H1 (cell line): ENCODE measurements around the gene CLN5. TPM values are rescaled to one million over a fixed set of nuclear protein-coding genes. Genes with fewer than 3 reads are reported as not detected.
A peak's percentile ranks its signal among the peaks of the same experiment; 100 is the strongest.

Experiments
- CTCF ChIA-PET: fragments of 300-600 bp; sonication (Branson Sonifier 250); formaldehyde crosslinking; loops from one replicate; lab custom pipeline; 2021; ENCODE audit not compliant: partially characterized antibody; lab: Charles Lee
- POLR2A ChIA-PET: fragments of 300-600 bp; sonication (Branson Sonifier 250); formaldehyde crosslinking; loops from one replicate; lab custom pipeline; 2021; ENCODE audit warnings: inconsistent platforms; ENCODE audit not compliant: partially characterized antibody; lab: Charles Lee
- DNase-seq, 2 experiments: peaks; one replicate each; pipeline versions ENCODE4 v3.0.0 to v3.0.0-alpha.2; 2010 to 2022; ENCODE audit warnings: low spot score in 2 of 2, low read depth in 1 of 2, mixed read lengths in 1 of 2
- FAIRE-seq: peaks from 2 replicates; lab custom pipeline; 2011; peaks lifted over from hg19 to GRCh38; lab: Jason Lieb, UNC
- H2AFZ ChIP-seq: 2 replicates; pipeline ENCODE4 v1.8.1; 2012; ENCODE audit warnings: low read length, inconsistent platforms
- H2AK5ac ChIP-seq: 2 replicates; pipeline ENCODE4 v1.6.1; 2013; ENCODE audit warnings: low read depth, low read length
- H2BK120ac ChIP-seq: replicated peaks from 2 replicates; pipeline ENCODE3; 2013; ENCODE audit warnings: low read depth, low read length, inconsistent platforms
- H2BK12ac ChIP-seq: 2 replicates; pipeline ENCODE4 v1.6.1; 2013; ENCODE audit warnings: low read depth, low read length
- H2BK15ac ChIP-seq: 2 replicates; pipeline ENCODE4 v1.6.1; 2013; ENCODE audit warnings: low read length
- H2BK20ac ChIP-seq: 2 replicates; pipeline ENCODE4 v1.6.1; 2013; ENCODE audit warnings: low read length
- H2BK5ac ChIP-seq: 2 replicates; pipeline ENCODE4 v1.6.1; 2013; ENCODE audit warnings: low read depth, low read length
- H3K14ac ChIP-seq: 2 replicates; pipeline ENCODE4 v1.6.1; 2013; ENCODE audit warnings: inconsistent platforms; ENCODE audit not compliant: insufficient read length
- H3K18ac ChIP-seq: 2 replicates; pipeline ENCODE4 v1.6.1; 2013; ENCODE audit warnings: low read length; ENCODE audit errors: extremely low read depth
- H3K23ac ChIP-seq: 2 replicates; pipeline ENCODE4 v1.6.1; 2013; ENCODE audit warnings: inconsistent platforms; ENCODE audit not compliant: insufficient read length
- H3K23me2 ChIP-seq: 2 replicates; pipeline ENCODE4 v1.6.1; 2013; ENCODE audit warnings: low read depth, low read length
- H3K27ac ChIP-seq: 2 replicates; pipeline ENCODE4 v1.6.1; 2011; ENCODE audit warnings: low read depth, low read length, inconsistent platforms
- H3K27me3 ChIP-seq, 4 experiments: replicated peaks in 1 of 4; 1 replicate in 1 of 4; 2 replicates in 3 of 4; pipeline versions ENCODE4 v1.6.1 to v1.8.1; 2011 to 2013; ENCODE audit warnings: low read length in 3 of 4, mild to moderate bottlenecking in 3 of 4, inconsistent platforms in 2 of 4, mixed read lengths in 2 of 4, moderate library complexity in 1 of 4; ENCODE audit not compliant: control insufficient read depth in 3 of 4, insufficient read depth in 3 of 4; ENCODE audit errors: extremely low read depth in 1 of 4
- H3K36me3 ChIP-seq, 4 experiments: 2 replicates each; pipeline versions ENCODE4 v1.6.1 to v1.8.1; 2011 to 2013; ENCODE audit warnings: mild to moderate bottlenecking in 4 of 4, low read length in 3 of 4, moderate library complexity in 2 of 4, control low read depth in 1 of 4, inconsistent platforms in 1 of 4; ENCODE audit not compliant: insufficient read depth in 4 of 4, control insufficient read depth in 2 of 4
- H3K4ac ChIP-seq: replicated peaks from 2 replicates; pipeline ENCODE3; 2013; ENCODE audit warnings: low read length, low read depth, mixed read lengths, inconsistent platforms; ENCODE audit not compliant: insufficient read length
- H3K4me1 ChIP-seq, 4 experiments: replicated peaks in 1 of 4; 1 replicate in 1 of 4; 2 replicates in 3 of 4; pipeline versions ENCODE4 v1.6.1 to v1.8.1; 2011 to 2013; ENCODE audit warnings: low read length in 3 of 4, inconsistent platforms in 2 of 4, mixed read lengths in 1 of 4; ENCODE audit not compliant: insufficient read depth in 4 of 4, control insufficient read depth in 3 of 4
- H3K4me2 ChIP-seq, 2 experiments: 2 replicates each; pipeline versions ENCODE4 v1.6.1 to v1.8.1; 2011 to 2013; ENCODE audit warnings: low read depth in 2 of 2, low read length in 2 of 2, control low read depth in 1 of 2, inconsistent platforms in 1 of 2, mild to moderate bottlenecking in 1 of 2; ENCODE audit not compliant: insufficient read depth in 1 of 2
- H3K4me3 ChIP-seq, 4 experiments: fragments of 200-600, 300-600 bp in 1 of 4; sonication (generic), shearing (Covaris generic), sonication (Bioruptor Twin) in 1 of 4; 2 replicates each; pipeline versions ENCODE4 v1.5.1 to v1.8.1; 2011 to 2016; ENCODE audit warnings: low read length in 4 of 4, low read depth in 3 of 4, control low read depth in 2 of 4, inconsistent platforms in 2 of 4, mild to moderate bottlenecking in 2 of 4, mixed read lengths in 1 of 4, moderate library complexity in 1 of 4; ENCODE audit not compliant: insufficient read depth in 2 of 4; ENCODE audit errors: extremely low read depth in 1 of 4
- H3K56ac ChIP-seq: replicated peaks from 2 replicates; pipeline ENCODE3; 2013; ENCODE audit warnings: low read depth, mild to moderate bottlenecking, mixed read lengths, low read length, inconsistent platforms; ENCODE audit not compliant: insufficient read length
- H3K79me1 ChIP-seq: 2 replicates; pipeline ENCODE4 v1.6.1; 2013; ENCODE audit warnings: low read depth, low read length, control low read depth
- H3K79me2 ChIP-seq, 2 experiments: 2 replicates each; pipeline versions ENCODE4 v1.6.1 to v1.8.1; 2012 to 2013; ENCODE audit warnings: low read length in 2 of 2, mild to moderate bottlenecking in 2 of 2, inconsistent platforms in 1 of 2; ENCODE audit not compliant: insufficient read depth in 2 of 2, control insufficient read depth in 1 of 2
- H3K9ac ChIP-seq, 4 experiments: replicated peaks in 1 of 4; 1 replicate in 1 of 4; 2 replicates in 3 of 4; pipeline versions ENCODE4 v1.6.1 to v1.8.1; 2011 to 2013; ENCODE audit warnings: low read depth in 3 of 4, low read length in 3 of 4, control low read depth in 2 of 4, mild to moderate bottlenecking in 2 of 4, moderate library complexity in 2 of 4, inconsistent platforms in 1 of 4; ENCODE audit errors: extremely low read depth in 1 of 4
- H3K9me3 ChIP-seq, 2 experiments: 2 replicates each; pipeline versions ENCODE4 v1.6.1 to v1.8.1; 2012 to 2013; ENCODE audit warnings: mild to moderate bottlenecking in 2 of 2, moderate library complexity in 2 of 2, control low read depth in 1 of 2, inconsistent platforms in 1 of 2, low read depth in 1 of 2, low read length in 1 of 2, mixed read lengths in 1 of 2; ENCODE audit not compliant: insufficient read depth in 2 of 2
- H4K20me1 ChIP-seq, 2 experiments: replicated peaks in 1 of 2; 2 replicates each; pipeline versions ENCODE3 to v1.8.1; 2011 to 2013; ENCODE audit warnings: inconsistent platforms in 2 of 2, low read length in 2 of 2, mild to moderate bottlenecking in 1 of 2; ENCODE audit not compliant: insufficient read depth in 2 of 2, control insufficient read depth in 1 of 2
- H4K5ac ChIP-seq: 2 replicates; pipeline ENCODE4 v1.6.1; 2013; ENCODE audit warnings: low read length, low read depth, mixed read lengths, inconsistent platforms; ENCODE audit not compliant: insufficient read length
- H4K8ac ChIP-seq: 2 replicates; pipeline ENCODE4 v1.8.0; 2013; ENCODE audit warnings: mild to moderate bottlenecking, moderate library complexity, low read length, inconsistent platforms; ENCODE audit not compliant: insufficient read depth; ENCODE audit errors: extremely low read depth
- H4K91ac ChIP-seq: replicated peaks from 2 replicates; pipeline ENCODE3; 2013; ENCODE audit warnings: low read length, mixed read lengths, inconsistent platforms; ENCODE audit not compliant: insufficient read length
- HDAC2 ChIP-seq, 2 experiments: fragments of 300-600 bp in 1 of 2; sonication (generic) in 1 of 2; IDR thresholded peaks; 2 replicates each; pipeline ENCODE4 v1.6.1; 2011 to 2012; ENCODE audit warnings: low read depth in 2 of 2, low read length in 2 of 2, mild to moderate bottlenecking in 2 of 2, moderate library complexity in 2 of 2, borderline replicate concordance in 1 of 2, inconsistent platforms in 1 of 2
- whole genome bisulfite sequencing, 2 experiments: shearing (Covaris generic) in 1 of 2; methylation state at CpG; one replicate each; pipeline versions ENCODE4 v1.1.6 to v1.1.7; 2013 to 2015; ENCODE audit warnings: low lambda C conversion rate in 2 of 2, mixed read lengths in 2 of 2, inconsistent platforms in 1 of 2, low coverage in 1 of 2, missing lambda C conversion rate in 1 of 2; ENCODE audit not compliant: insufficient replicate concordance in 2 of 2, insufficient coverage in 1 of 2, insufficient read length in 1 of 2; ENCODE audit errors: extremely low coverage in 1 of 2, missing lambda C conversion rate in 1 of 2; 5-methylcytosine and 5-hydroxymethylcytosine counted together
- polyA plus RNA-seq, 7 experiments: library from polyadenylated mRNA; depleted of rRNA in 3 of 7; stranded (reverse) in 5 of 7; unstranded in 2 of 7; fragments of >200 nt in 5 of 7; fragments of 200-250 nt in 2 of 7; gene quantifications; 1 replicate in 5 of 7; 2 replicates in 1 of 7; 4 replicates in 1 of 7; pipeline versions ENCODE4 v1.2.1 to v1.2.3, GENCODE V29; 2011 to 2013; ENCODE audit warnings: missing spikeins in 2 of 7, mixed read lengths in 2 of 7
- total RNA-seq: library from RNA; stranded (reverse); fragmentation: NEBNext Ultra II Directional; extraction: Animal tissue kit (Norgen Biotek cat#: 25700); gene quantifications from 2 replicates; pipeline ENCODE4 v1.2.1, GENCODE V29; 2021

CLN5 gene
- total and polyA plus RNA-seq, 2 of the 8 experiments (the other 6 are each of a cell fraction or from before 2014, with no cell fraction given): 5.3 to 10.1 TPM

GRCh38 chr13:76993473-76993872, 1.6 kb downstream of the CLN5 start:
- Histone ChIP-seq H3K14ac (no peak overlapping the region), H3K79me2 (peaks cover 0 to 3% of the 10 kb centered on the region in 2 experiments; a peak in 1 of 4 replicates), H2BK12ac (no peak overlapping the region), H2BK15ac (no peak overlapping the region), H2BK20ac (no peak overlapping the region), H4K91ac (no peak overlapping the region), H3K4me3 (peak overlapping the region in 1 of 4 experiments; percentile 87; a peak in 1 of 8 replicates), H3K23ac (no peak overlapping the region), H3K9ac (no peak overlapping the region), H2BK120ac (no peak overlapping the region), H3K79me1 (no peaks in the 10 kb centered on the region), H4K8ac (no peak overlapping the region), H3K9me3 (no peaks in the 10 kb centered on the region), H2BK5ac (no peak overlapping the region), H2AFZ (no peak overlapping the region), H3K4me1 (peaks cover 0 to 8% (median 4%) of the 10 kb centered on the region in 4 experiments; a peak in 4 of 7 replicates), H3K27me3 (no peaks in the 10 kb centered on the region; a peak in 1 of 7 replicates), H2AK5ac (no peak overlapping the region), H3K4me2 (peak overlapping the region in 1 of 2 experiments; percentile 85; a peak in 1 of 4 replicates), H3K56ac (no peak overlapping the region), H3K36me3 (peaks cover 0 to 3% (median 0%) of the 10 kb centered on the region in 4 experiments; a peak in 2 of 8 replicates), H3K18ac (no peak overlapping the region), H3K27ac (no peak overlapping the region), H3K23me2 (peaks cover 8% of the 10 kb centered on the region), H4K20me1 (no peaks in the 10 kb centered on the region), H3K4ac (no peak overlapping the region), H4K5ac (no peak overlapping the region)
- ChIA-PET POLR2A (interaction anchor here (0.7 to 1.3 kb wide), 4 partner anchors 9 to 53 kb away, joined by 3 to 7 read pairs (median 3); partner anchors contain the start of gene FBXL3), CTCF (interaction anchor here (0.9 to 3.9 kb wide), 6 partner anchors 9 to 442 kb away, joined by 3 to 26 read pairs (median 3); no protein-coding TSS in a partner anchor)
- WGBS, 2 experiments: 93% methylated on average over 5 of the region's 5 CpGs; no CpG with 5 or more reads in 1 of the 2 experiments
- TF ChIP-seq HDAC2 (IDR thresholded peaks at IDR 0.05; ENCODE audit: borderline replicate concordance in 1 of 2, low read depth in 2 of 2, low read length in 2 of 2): no peak
- DNase-seq (no peak), FAIRE-seq (no peak)
